GM18873 (cell line): ENCODE data around the gene OR2AG2.
"Not testable (repeated sequence)": the region's sequence is repeated elsewhere in the genome, so short reads cannot be mapped to it uniquely, and the experiment has no call there.

Experiments used
- ATAC-seq: cut with Tn5 transposase; IDR thresholded peaks from one replicate; pipeline ENCODE4 v1.9.1; 2021; ENCODE audit warnings: mild to moderate bottlenecking, moderate library complexity, moderate number of reproducible peaks; ENCODE audit not compliant: unreplicated experiment, low FRiP score

OR2AG2 gene

GRCh38 chr11:6771926-6772893 is at the start of gene OR2AG2:
Gene OR2AG2 (minus strand): TSS chr11:6771976. CDS start chr11:6768957, 3,019 bp downstream.
- ATAC-seq: peak; percentile 73

GRCh38 chr11:6818967-6819366 is 47.2 kb upstream of the OR2AG2 start:
- no peak for ATAC-seq

GRCh38 chr11:6817694-6818093 is 45.9 kb upstream of the OR2AG2 start:
- ATAC-seq: no peak

- ATAC-seq: no peak
Observed at GRCh38 chr11:6813656-6814055, 41.9 kb upstream of the OR2AG2 start.

GRCh38 chr11:6812390-6813005 is 40.7 kb upstream of the OR2AG2 start:
- no peak for ATAC-seq

GRCh38 chr11:6801075-6801474 is 29.3 kb upstream of the OR2AG2 start:
- ATAC-seq: not testable (repeated sequence)

GRCh38 chr11:6799402-6799801 is 27.6 kb upstream of the OR2AG2 start, which contains the start of gene OR6A2:
Gene OR6A2 (minus strand): TSS chr11:6799689. CDS start chr11:6795708, 3,981 bp downstream.
- ATAC-seq: no peak

GRCh38 chr11:6794639-6795038 is 22.9 kb upstream of the OR2AG2 start:
- no peak for ATAC-seq

GRCh38 chr11:6790546-6790945 is 18.8 kb upstream of the OR2AG2 start:
- ATAC-seq: no peak

GRCh38 chr11:6782720-6783119 is 10.9 kb upstream of the OR2AG2 start, which contains the start of gene OR2AG1:
Gene OR2AG1 (plus strand): TSS chr11:6783020. CDS start chr11:6785038, 2,018 bp downstream.
- no peak for ATAC-seq

GRCh38 chr11:6780829-6781228 is 9.1 kb upstream of the OR2AG2 start:
- no peak for ATAC-seq

- no peak for ATAC-seq
Observed at GRCh38 chr11:6778518-6778917, 6.7 kb upstream of the OR2AG2 start.

- no peak for ATAC-seq
Observed at GRCh38 chr11:6757373-6757967, 14.3 kb downstream of the OR2AG2 start.

GRCh38 chr11:6755953-6756347 is 15.8 kb downstream of the OR2AG2 start:
- no peak for ATAC-seq

GRCh38 chr11:6755303-6755952 is 16.3 kb downstream of the OR2AG2 start:
- no peak for ATAC-seq

- ATAC-seq: no peak
Observed at GRCh38 chr11:6747097-6747668, 24.6 kb downstream of the OR2AG2 start.

GRCh38 chr11:6746626-6747025 is 25.1 kb downstream of the OR2AG2 start:
- ATAC-seq: no peak

GRCh38 chr11:6746086-6746618 is 25.6 kb downstream of the OR2AG2 start:
- ATAC-seq: peak; percentile 82

GRCh38 chr11:6745465-6746015 is 26.2 kb downstream of the OR2AG2 start:
- peak; percentile 54 for ATAC-seq

GRCh38 chr11:6745018-6745417 is 26.8 kb downstream of the OR2AG2 start:
- ATAC-seq: no peak
